Adipose tissue (tissue), 3 donors: Measurements from ENCODE around the gene GABARAPL2. TPM values are rescaled to one million over a fixed set of nuclear protein-coding genes. Genes with fewer than 3 reads are reported as not detected.
"Not testable (repeated sequence)": the region's sequence is repeated elsewhere in the genome, so short reads cannot be mapped to it uniquely, and the experiment has no call there.

Source experiments
- H3K27ac ChIP-seq: one replicate; pipeline ENCODE4 v1.5.1; 2013; ENCODE audit warnings: low read depth, low read length
- WGBS, 3 donors: extraction: QIAGEN DNeasy Blood & Tissue Kit; methylation state at CpG; one replicate each; pipeline ENCODE4 v1.1.7; 2013; 5-methylcytosine and 5-hydroxymethylcytosine counted together
- polyA plus RNA-seq, 3 donors: library from polyadenylated mRNA; stranded (reverse); fragments of 200-250 nt; gene quantifications; one replicate each; pipeline ENCODE4 v1.2.3, GENCODE V29; 2013
- donor health status: healthy with polysubstance abuse.
- donor health status: Bipolar disorder and iron deficiency.
- donor health status: healthy.

GABARAPL2 gene
- polyA plus RNA-seq, 3 donors: 59.4 to 219 (median 124) TPM

- 65 to 90% (median 68%) methylated on average over 7 of the region's 7 CpGs for WGBS, 3 donors
- no peak overlapping the region for H3K27ac ChIP-seq
Measured at GRCh38 chr16:75579281-75579834, 13.2 kb downstream of the GABARAPL2 start.

DNA sequence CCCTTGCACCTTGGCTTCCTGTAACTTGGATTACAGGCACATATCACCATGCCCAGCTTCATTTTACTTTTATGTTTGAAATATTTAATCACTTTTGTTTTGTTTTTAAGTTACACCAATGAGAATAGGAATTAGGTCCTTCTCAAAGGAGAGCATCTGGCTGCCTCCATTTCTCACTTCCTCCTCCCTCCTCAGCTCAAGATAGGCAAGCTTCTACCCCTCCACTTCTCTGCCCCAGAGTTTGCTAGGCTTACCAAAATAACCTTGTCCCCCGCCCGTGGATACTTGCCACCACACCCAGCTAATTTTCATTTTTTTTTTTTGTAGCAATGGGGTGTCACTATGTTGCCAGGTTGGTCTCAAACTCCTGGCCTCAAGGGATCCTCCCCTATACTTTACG is 17.9 kb downstream of the GABARAPL2 start:
- 68 to 83% (median 76%) methylated on average over 3 of the region's 3 CpGs for WGBS, 3 donors
- no peak overlapping the region for H3K27ac ChIP-seq

DNA sequence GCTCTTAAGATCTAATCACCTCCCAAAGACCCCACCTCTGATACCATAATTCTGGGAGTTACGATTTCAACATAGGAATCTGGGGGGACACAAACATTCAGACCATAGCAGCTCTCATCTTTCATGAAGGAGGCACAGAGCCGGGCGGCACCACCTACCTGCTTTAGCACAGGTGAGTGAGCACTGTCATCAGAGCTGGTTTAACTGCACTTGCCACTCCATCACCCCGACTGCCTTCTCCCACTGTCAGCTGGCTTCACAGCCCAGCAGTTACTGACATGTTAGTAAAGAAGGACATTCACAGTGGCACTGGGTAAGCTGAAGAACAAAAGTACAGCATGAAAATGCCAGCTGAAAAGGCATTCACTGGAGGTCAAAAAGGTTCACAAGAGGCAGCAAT is 22.5 kb downstream of the GABARAPL2 start:
- WGBS, 3 donors: 93 to 97% (median 96%) methylated on average over 4 of the region's 4 CpGs
- H3K27ac ChIP-seq: no peak overlapping the region

DNA sequence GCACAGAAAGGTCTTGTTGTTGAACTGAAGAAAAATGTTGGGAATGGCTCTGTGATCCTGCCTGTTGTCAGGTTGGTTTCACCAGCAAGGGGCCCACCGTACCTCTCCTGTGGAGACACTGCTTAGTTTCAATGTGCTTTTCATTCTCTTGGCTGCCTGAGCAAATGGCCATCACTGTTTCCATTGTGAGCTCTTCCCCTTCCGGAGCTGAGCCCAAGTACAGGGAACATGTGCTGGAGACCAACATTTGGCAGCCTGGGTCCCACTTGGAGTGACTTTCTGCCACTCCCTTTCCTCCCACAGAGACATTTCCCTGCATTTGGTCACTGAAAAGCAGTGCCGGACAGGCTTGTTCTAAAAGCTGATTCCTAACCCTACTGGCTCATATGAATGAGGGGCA is 23.1 kb downstream of the GABARAPL2 start:
- WGBS, 3 donors: 46 to 80% (median 55%) methylated on average over 3 of the region's 3 CpGs
- H3K27ac ChIP-seq: no peak overlapping the region

DNA sequence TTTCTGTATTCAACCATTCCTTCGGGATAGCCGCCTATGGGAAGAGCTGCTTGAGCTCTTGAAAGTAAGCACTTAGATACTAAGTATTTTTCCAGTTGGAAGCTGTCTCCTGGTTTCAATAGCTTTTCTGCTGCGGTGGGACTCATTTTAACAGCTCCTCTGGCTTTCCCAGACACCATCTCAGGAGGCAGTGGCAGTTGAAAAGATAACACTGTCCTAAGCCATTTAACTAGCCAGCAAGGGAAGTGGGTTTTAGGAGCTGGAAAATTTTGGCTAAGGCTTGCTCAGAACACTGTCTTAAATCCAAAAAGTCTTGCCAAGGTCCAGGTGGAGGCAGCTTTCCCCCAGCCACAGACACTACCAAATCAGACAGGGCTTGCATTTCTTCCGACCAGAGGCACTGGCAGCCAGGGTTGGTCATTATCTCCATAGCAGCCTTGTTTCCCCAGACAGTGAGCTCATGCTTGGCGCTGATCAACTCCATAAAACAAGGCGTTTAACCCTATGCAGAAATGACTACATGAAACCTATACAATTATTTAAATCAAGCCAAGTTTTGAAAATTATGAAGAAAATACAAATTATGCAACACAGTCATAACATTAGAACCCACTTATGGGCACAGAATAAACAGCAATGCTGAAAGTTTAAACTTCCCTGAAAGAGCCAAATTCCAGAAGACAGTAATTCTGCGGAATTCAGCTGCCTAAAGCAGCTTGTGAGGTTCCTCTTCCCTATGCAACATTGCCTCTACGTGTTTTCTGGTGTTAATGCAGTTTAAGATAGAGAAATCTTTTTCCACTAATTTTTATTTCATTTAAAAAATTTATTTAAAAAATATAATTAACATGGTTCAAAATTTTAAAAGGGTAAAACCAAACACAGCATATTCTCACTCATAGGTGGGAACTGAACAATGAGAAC is 25.0 kb downstream of the GABARAPL2 start:
- no peak overlapping the region for H3K27ac ChIP-seq
- 44 to 66% (median 47%) methylated on average over 8 of the region's 8 CpGs for WGBS, 3 donors

DNA sequence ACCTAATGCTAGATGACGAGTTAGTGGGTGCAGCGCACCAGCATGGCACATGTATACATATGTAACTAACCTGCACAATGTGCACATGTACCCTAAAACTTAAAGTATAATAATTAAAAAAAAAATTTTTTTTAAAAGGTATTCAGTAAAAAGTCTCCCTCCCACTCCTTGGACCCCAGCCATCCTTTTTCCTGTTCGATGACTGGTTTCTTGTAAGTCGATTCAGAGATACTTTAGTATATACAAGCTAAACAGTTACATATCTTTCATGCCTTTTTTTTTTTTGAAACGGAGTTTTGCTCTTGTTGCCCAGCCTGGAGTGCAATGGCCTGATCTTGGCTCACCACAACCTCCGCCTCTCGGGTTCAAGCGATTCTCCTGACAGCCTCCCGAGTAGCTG is 25.7 kb downstream of the GABARAPL2 start:
- 44 to 86% (median 52%) methylated on average over 7 of the region's 9 CpGs for WGBS, 3 donors
- not testable (repeated sequence) for H3K27ac ChIP-seq

DNA sequence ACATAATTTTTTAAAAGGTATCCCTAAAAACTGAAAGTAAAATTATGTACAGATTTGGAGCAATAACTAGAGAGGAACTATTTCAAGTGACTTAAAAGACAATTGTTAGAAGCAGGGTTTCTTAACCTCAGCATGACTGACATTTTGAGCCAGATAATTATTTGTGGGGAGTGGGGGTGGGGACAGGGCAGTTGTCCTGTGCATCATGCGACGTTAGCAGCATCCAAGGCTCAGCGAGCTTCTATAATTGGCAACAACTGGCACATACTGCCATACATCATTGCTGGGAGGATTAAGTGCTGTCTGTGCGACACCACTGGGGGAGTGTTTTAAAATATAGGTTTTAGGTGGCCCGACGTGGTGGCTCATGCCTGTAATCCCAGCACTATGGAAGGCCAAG is 27.1 kb downstream of the GABARAPL2 start:
- H3K27ac ChIP-seq: no peak overlapping the region
- WGBS, 3 donors: 90 to 92% (median 92%) methylated on average over 6 of the region's 6 CpGs

GRCh38 chr16:75593825-75594820 is 27.9 kb downstream of the GABARAPL2 start:
- 66 to 73% (median 67%) methylated on average over 17 of the region's 17 CpGs for WGBS, 3 donors

GRCh38 chr16:75599452-75600277 is 33.5 kb downstream of the GABARAPL2 start:
- WGBS, 3 donors: 88 to 92% (median 90%) methylated on average over 6 of the region's 6 CpGs
- no peak overlapping the region for H3K27ac ChIP-seq

More at GRCh38 chr16:75593825-75594820, 27.9 kb downstream of the GABARAPL2 start:
- H3K27ac ChIP-seq: no peak overlapping the region

DNA sequence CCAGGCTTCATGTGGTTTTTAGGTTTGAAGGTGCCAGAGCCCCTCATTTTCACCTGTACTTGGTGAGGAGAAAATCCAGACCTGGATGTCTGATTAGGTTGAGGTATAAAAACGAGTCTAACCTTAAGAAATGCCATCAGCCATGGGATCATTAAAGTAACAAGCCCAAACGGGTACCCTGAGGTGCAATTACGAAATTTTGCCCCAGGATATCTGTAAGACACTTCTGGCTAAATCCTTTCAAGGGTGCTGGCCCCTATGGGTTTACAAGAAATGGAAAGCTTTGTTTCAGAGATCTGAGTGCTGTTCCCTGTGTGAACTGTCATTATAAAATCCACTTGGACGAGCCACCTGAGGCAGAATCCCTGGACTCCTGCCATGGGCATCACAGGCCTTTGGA is 37.1 kb downstream of the GABARAPL2 start:
- H3K27ac ChIP-seq: no peak overlapping the region
- 87 to 94% (median 94%) methylated on average over 4 of the region's 4 CpGs for WGBS, 3 donors

DNA sequence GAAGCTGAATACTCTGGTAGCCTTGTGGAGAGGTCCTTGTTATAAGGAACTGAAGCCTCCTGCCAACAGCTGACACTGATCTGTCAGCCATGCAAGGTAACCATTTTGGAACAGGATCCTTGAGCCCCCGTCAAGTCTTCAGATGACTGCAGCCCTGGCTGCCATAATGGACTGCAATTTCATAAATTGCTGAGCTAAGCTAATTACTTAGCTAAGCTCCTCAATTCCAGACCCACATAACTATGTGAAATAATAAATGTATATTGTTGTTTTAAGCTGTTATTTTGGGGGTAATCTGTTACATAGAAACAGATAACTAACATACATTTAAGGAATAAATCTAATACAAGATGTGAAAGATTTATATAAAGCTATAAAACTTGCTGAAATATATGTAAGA is 40.3 kb downstream of the GABARAPL2 start:
- WGBS, 3 donors: 95 to 100% (median 98%) methylated on average over 1 of the region's 1 CpG
- no peak overlapping the region for H3K27ac ChIP-seq

- H3K27ac ChIP-seq: no peak overlapping the region
- 90 to 95% (median 94%) methylated on average over 4 of the region's 4 CpGs for WGBS, 3 donors
Measured at GRCh38 chr16:75614066-75614897, 48.1 kb downstream of the GABARAPL2 start.

DNA sequence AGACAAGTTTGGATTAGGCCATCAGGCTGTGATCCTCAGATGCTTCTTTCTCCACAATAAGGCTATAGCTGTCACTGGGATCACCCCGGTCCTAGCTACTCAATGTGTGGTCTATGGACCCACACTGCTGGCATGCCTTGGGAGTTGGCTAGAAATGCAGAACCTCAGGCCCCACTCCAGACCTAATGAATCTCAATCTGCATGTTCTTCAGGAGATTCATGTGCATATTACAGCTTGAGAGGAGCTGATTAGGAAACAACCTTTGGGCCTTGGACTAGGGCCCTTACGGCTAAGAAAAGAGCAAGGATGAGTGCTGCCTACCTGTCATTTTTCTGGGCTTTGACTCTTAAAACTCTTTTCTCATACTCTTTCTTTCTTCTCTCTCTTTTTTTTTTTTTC is 49.4 kb downstream of the GABARAPL2 start:
- 92 to 98% (median 96%) methylated on average over 2 of the region's 2 CpGs for WGBS, 3 donors
- H3K27ac ChIP-seq: no peak overlapping the region

DNA sequence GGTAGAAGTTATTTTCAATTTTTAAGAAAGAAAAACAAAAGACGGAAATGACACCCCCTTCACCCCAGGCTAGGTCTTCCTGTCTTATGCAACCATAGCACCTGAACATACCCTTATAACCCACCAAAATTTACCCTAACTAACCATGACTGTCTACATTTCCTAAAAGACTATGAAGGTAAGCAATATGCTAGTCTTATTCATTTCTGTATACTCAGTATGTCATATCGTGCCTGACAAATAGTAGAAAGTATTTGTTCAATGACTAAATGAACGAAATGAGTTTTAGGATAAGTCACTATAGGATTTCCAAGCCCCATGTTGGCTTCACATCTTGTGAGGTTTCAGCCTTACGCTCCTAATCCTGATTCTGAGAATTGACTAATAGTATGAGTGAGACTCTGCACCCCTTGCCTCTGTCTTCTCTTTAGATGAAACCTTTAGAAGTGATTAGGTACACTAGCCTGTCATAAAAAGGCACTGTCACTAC is 50.4 kb downstream of the GABARAPL2 start:
- no peak overlapping the region for H3K27ac ChIP-seq
- WGBS, 3 donors: 89 to 96% (median 89%) methylated on average over 4 of the region's 4 CpGs

- H3K27ac ChIP-seq: no peak overlapping the region
- WGBS, 3 donors: 85 to 95% (median 87%) methylated on average over 3 of the region's 3 CpGs
Measured at GRCh38 chr16:75617121-75617520, 50.9 kb downstream of the GABARAPL2 start.

GRCh38 chr16:75618780-75619179 is 52.6 kb downstream of the GABARAPL2 start:
- H3K27ac ChIP-seq: no peak overlapping the region
- WGBS, 3 donors: 92 to 96% (median 93%) methylated on average over 2 of the region's 2 CpGs
